Panc1 (cell line): ENCODE results near the gene HAL. TPM values are rescaled to one million over a fixed set of nuclear protein-coding genes. Genes with fewer than 3 reads are reported as not detected.

Source experiments
- ATAC-seq: fragments of 200-7000 bp; cut with Tn5 transposase; 2 replicates; pipeline ENCODE4 v1.9.1; 2020; ENCODE audit warnings: mild to moderate bottlenecking, moderate library complexity
- BruUV-seq: library from RNA; stranded (reverse); fragments of 400-500 nt; replicated peaks from 2 replicates; lab custom pipeline; 2021; lab: Mats Ljungman, UMichigan
- CTCF ChIA-PET: fragments of 300-600 bp; sonication (Branson Sonifier 250); formaldehyde crosslinking; loops from one replicate; lab custom pipeline; 2022; ENCODE audit warnings: antibody characterized with exemption; lab: Charles Lee
- POLR2A ChIA-PET: fragments of 300-600 bp; sonication (Branson Sonifier 250); formaldehyde crosslinking; loops from one replicate; lab custom pipeline; 2022; ENCODE audit warnings: antibody characterized with exemption; lab: Charles Lee
- DNase-seq: peaks from one replicate; pipeline ENCODE4 v3.0.0-alpha.2; 2010; ENCODE audit warnings: low read depth, low spot score
- H3K27ac ChIP-seq: 2 replicates; pipeline ENCODE4 v1.5.1; 2011; ENCODE audit warnings: mild to moderate bottlenecking, low read length, inconsistent platforms
- H3K27me3 ChIP-seq: fragments of 200-500 bp; sonication (Bioruptor generic); 2 replicates; pipeline ENCODE4 v1.6.0; 2014; ENCODE audit warnings: low read length, inconsistent platforms; ENCODE audit not compliant: control insufficient read depth, insufficient read depth
- H3K36me3 ChIP-seq: fragments of 200-500 bp; sonication (Bioruptor generic); 2 replicates; pipeline ENCODE4 v1.5.1; 2014; ENCODE audit warnings: inconsistent platforms, mild to moderate bottlenecking, low read length, moderate library complexity; ENCODE audit not compliant: control insufficient read depth, insufficient read depth
- H3K4me1 ChIP-seq: 2 replicates; pipeline ENCODE4 v1.5.1; 2011; ENCODE audit warnings: inconsistent platforms, mild to moderate bottlenecking, low read length, moderate library complexity; ENCODE audit not compliant: control insufficient read depth, insufficient read depth
- H3K4me3 ChIP-seq, 2 experiments: 2 replicates each; pipeline ENCODE4 v1.5.1; 2011 to 2012; ENCODE audit warnings: low read depth in 2 of 2, low read length in 2 of 2, mild to moderate bottlenecking in 2 of 2, inconsistent platforms in 1 of 2, moderate library complexity in 1 of 2
- H3K9me3 ChIP-seq: fragments of 200-500 bp; sonication (Bioruptor generic); 2 replicates; pipeline ENCODE4 v1.5.1; 2014; ENCODE audit warnings: low read depth, mild to moderate bottlenecking, inconsistent platforms, low read length, moderate library complexity; ENCODE audit not compliant: control insufficient read depth, insufficient read depth
- CTCF ChIP-seq: fragments of 450-650 bp; IDR thresholded peaks from 2 replicates; pipeline ENCODE4 v1.5.1; 2017; ENCODE audit warnings: mild to moderate bottlenecking
- POLR2AphosphoS5 ChIP-seq: IDR thresholded peaks from 2 replicates; pipeline ENCODE4 v1.6.1; 2012; ENCODE audit warnings: mild to moderate bottlenecking, low read depth, low read length, moderate library complexity
- REST ChIP-seq, 2 experiments: IDR thresholded peaks; 2 replicates each; pipeline ENCODE4 v1.6.1; 2011 to 2012; ENCODE audit warnings: low read depth in 2 of 2, control low read depth in 1 of 2, low read length in 1 of 2, mild to moderate bottlenecking in 1 of 2, moderate library complexity in 1 of 2; ENCODE audit not compliant: insufficient read depth in 1 of 2
- SIN3A ChIP-seq: IDR thresholded peaks from 2 replicates; pipeline ENCODE4 v1.6.1; 2012; ENCODE audit warnings: low read depth, mild to moderate bottlenecking, low read length, moderate library complexity, borderline replicate concordance; ENCODE audit not compliant: insufficient read depth
- TCF7L2 ChIP-seq: IDR thresholded peaks from 2 replicates; pipeline ENCODE4 v1.6.1; 2011; ENCODE audit warnings: mild to moderate bottlenecking, low read depth, low read length, inconsistent platforms
- in situ Hi-C: cut with HindIII; loops from 2 replicates; pipeline ENCODE4 v1.10.0; 2016; ENCODE audit warnings: low sequenced_read_pairs, low pct_unique_long_range_greater_than_20kb
- intact Hi-C: fragments of 100-400 bp; cut with micrococcal nuclease; formaldehyde crosslinking; loops from one replicate; pipeline ENCODE4 v1.10.0; 2022; ENCODE audit not compliant: unreplicated experiment
- total RNA-seq: library from RNA; stranded (reverse); gene quantifications from one replicate; pipeline ENCODE4 v1.2.1, GENCODE V29; 2021; ENCODE audit not compliant: unreplicated experiment

The HAL gene
- total RNA-seq, 1 experiment from 2014 or later: 0.08 TPM

GRCh38 chr12:95953000-95953399, 43.1 kb downstream of the HAL start:
- TF ChIP-seq TCF7L2 (no peak), REST (IDR thresholded peaks at IDR 0.05; ENCODE audit: insufficient read depth in 1 of 2, low read depth in 2 of 2, low read length in 1 of 2) (no peak), POLR2AphosphoS5 (no peak), SIN3A (no peak), CTCF (no peak)
- Histone ChIP-seq H3K4me1 (no peaks in the 10 kb centered on the region), H3K27ac (no peak overlapping the region), H3K27me3 (peaks cover 6% of the 10 kb centered on the region; the same call in 1 of the 2 replicates), H3K4me3 (no peak overlapping the region), H3K36me3 (no peaks in the 10 kb centered on the region), H3K9me3 (no peaks in the 10 kb centered on the region)
- intact Hi-C loops (no loop called here), in situ Hi-C loops (no loop called here)
- DNase-seq (no peak), ATAC-seq (no peak)
- no TSS peak for BruUV-seq
- CTCF ChIA-PET: interaction anchor here (1.2 kb wide), 1 partner anchor 34 kb away, joined by 3 read pairs; no protein-coding TSS in a partner anchor
- POLR2A ChIA-PET: no interaction called here

- Histone ChIP-seq H3K27me3 (peaks cover 6% of the 10 kb centered on the region; the same call in 1 of the 2 replicates), H3K36me3 (no peaks in the 10 kb centered on the region), H3K27ac (no peak overlapping the region), H3K9me3 (no peaks in the 10 kb centered on the region), H3K4me3 (no peak overlapping the region), H3K4me1 (no peaks in the 10 kb centered on the region)
- ChIA-PET POLR2A (no interaction called here), CTCF (no interaction called here)
- in situ Hi-C loops: no loop called here
- no peak for TF ChIP-seq TCF7L2
- no peak for TF ChIP-seq SIN3A
- no peak for TF ChIP-seq POLR2AphosphoS5
- TF ChIP-seq REST (IDR thresholded peaks at IDR 0.05; ENCODE audit: insufficient read depth in 1 of 2, low read depth in 2 of 2, low read length in 1 of 2): no peak
- TF ChIP-seq CTCF: no peak
- intact Hi-C loops: no loop called here
- no peak for ATAC-seq
- no peak for DNase-seq
- BruUV-seq: no TSS peak
These were observed 44.6 kb downstream of the HAL start for GRCh38 chr12:95951515-95951914.
